Measurements from ENCODE around the gene HRH4.

DNA sequence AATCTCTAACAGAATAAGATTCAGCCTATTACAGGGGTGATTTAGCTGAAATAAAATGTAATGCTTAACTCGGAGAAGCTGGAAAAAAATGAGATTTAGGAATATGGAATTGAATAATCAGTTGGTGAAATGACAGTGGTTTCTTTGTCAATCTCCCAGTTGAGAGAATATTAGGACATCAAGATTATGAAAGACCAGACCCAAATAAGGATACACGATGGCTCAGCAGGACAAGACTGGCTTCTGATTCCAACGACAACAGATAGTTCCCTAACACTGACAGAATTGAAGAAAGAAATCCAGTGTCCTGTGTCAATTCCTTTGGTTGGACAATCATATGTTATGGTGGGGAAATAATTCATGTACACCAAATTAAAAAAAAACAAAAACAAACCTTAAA lies 55.8 kb downstream of the HRH4 start:
- TF ChIP-seq, protein P1, sequence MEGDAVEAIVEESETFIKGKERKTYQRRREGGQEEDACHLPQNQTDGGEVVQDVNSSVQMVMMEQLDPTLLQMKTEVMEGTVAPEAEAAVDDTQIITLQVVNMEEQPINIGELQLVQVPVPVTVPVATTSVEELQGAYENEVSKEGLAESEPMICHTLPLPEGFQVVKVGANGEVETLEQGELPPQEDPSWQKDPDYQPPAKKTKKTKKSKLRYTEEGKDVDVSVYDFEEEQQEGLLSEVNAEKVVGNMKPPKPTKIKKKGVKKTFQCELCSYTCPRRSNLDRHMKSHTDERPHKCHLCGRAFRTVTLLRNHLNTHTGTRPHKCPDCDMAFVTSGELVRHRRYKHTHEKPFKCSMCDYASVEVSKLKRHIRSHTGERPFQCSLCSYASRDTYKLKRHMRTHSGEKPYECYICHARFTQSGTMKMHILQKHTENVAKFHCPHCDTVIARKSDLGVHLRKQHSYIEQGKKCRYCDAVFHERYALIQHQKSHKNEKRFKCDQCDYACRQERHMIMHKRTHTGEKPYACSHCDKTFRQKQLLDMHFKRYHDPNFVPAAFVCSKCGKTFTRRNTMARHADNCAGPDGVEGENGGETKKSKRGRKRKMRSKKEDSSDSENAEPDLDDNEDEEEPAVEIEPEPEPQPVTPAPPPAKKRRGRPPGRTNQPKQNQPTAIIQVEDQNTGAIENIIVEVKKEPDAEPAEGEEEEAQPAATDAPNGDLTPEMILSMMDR (IDR thresholded peaks at IDR 0.05) = no peak
- no peak for TF ChIP-seq EZH2 (IDR thresholded peaks at IDR 0.05; ENCODE audit: borderline replicate concordance, insufficient read depth, low read depth, low read length, poor library complexity, severe bottlenecking)
